DMS114 treated with DMSO at 0.1 percent for 48 hours (cell line): ENCODE results near the gene TBC1D10A.

ENCODE experiments used
- DNase-seq: peaks from one replicate; lab custom pipeline; 2025; ENCODE audit not compliant: unreplicated experiment; lab: John Stamatoyannopoulos, UW

Gene TBC1D10A

GRCh38 chr22:30287648-30288418, 38.9 kb downstream of the TBC1D10A start:
- peak; percentile 53 for DNase-seq

DNA sequence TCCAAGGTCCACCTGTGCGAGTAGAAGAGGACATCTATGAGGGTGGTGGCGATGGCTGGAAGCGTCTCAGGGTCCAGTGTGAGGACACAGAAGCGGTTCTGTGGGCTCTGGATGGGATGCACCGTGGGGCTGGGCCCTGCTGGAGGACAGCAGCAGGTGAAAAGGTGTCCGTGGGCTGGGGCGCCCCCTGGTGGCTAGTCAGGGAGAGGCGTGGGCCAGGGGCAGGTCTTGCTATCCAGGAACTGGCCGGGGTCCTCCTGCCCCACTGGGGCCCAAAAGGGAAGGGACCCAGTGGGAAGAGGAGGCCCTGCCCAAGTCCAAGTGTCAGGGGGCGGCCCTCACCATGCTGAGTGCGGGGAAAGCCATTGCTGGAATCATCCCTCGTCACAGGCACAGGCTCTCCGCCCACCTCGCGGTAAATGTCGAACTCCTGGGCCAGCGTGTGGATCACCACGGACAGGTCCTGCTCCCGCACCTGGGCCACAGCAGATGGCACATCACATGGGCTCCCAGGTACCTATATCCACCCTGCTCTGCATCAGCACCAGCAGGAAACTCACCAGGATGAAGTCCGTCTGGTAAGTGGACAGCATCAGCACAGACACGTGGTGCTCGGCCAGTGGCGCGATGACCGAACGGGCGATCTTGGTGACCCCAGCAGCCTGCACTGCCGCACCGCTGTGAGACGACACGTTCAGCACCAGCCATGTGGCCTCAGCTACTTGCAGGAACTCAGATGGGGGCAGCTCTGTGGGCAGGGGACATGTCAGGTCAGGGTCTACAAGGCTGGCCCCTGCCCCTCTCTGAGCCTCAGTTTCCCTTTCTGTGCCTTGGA, 39.7 kb downstream of the TBC1D10A start:
- peak; percentile 5 for DNase-seq

DNA sequence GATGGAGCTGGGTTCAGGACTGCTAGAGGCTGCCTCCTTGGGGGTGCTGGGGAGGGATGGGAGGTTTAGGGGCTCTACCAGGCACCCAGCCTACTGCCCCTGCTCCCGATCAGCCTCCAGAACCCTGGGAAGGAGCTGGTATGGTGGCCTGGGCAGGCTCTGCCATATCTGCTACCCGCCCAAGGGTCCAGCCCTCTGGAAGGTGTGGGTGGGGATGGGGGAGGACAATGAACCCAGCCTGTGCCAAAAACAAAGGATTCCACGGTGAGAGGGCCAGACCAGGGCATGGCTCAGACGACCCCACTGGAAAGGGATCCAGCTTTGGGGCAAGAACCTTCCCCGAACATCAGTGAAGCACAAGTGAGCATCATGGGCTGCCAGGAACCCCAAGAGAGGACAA, 40.4 kb downstream of the TBC1D10A start:
- DNase-seq: no peak

GRCh38 chr22:30285846-30286200, 40.9 kb downstream of the TBC1D10A start:
- no peak for DNase-seq

DNA sequence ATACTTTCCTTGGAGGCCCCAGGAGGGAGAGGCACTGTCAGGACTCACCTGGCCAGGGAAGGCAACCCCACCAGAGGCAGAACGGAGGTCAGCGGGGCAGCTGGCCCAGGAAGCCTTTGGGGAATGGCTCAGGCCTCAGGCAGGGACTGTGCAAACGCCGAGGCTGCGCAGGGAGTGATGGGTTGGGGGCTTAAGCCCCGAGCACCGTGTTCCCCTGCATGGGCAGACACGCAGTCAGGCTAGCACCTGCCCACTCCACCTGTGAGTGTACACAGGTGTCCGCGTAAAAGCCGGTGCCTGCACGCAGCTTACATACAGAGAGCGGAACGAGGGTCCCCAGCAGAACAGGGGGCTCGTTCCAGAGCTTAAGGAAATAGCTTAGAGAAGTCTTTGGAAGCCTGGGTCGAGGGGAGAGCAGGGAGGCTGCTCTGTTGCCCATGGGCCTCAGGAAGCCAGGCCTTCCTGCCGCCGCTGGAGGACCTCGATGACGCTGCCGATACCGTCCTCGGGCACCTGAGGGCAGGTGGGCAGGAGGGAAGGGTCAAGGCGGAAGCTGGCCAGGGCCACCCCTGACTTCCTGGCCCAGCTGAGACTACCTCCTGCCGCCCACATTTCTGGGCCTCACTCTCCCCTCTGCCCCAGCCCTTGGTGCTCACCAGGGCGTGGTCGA, 41.4 kb downstream of the TBC1D10A start:
- no peak for DNase-seq

GRCh38 chr22:30284666-30285065, 42.1 kb downstream of the TBC1D10A start:
- DNase-seq: no peak

GRCh38 chr22:30284172-30284571, 42.6 kb downstream of the TBC1D10A start:
- DNase-seq: no peak

GRCh38 chr22:30283342-30283741, 43.4 kb downstream of the TBC1D10A start:
- no peak for DNase-seq

DNA sequence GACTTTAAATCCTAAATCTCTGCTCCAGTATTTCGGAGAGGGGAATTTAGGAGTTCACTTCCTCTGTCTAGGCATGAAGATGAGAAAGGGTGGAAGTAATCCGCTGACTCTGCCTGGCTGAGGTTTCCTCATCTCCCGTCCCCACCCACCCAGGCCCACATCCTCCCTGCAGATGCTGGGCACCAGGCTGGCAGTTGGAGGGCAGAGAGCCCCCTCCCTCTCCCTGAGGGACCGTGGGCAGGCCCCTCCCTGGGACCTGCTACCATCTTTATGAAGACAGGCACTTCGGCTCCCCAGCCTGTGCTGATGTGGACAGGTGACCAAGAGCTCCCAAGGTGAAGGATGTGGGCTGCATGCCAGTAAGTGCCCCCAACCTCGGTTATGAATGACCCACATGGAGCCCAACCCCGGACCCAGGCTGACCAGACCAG, 44.1 kb downstream of the TBC1D10A start:
- no peak for DNase-seq

- no peak for DNase-seq
Measured at GRCh38 chr22:30280505-30280904, 46.2 kb downstream of the TBC1D10A start.

GRCh38 chr22:30279932-30280331, 46.8 kb downstream of the TBC1D10A start:
- DNase-seq: no peak

- no peak for DNase-seq
Measured at GRCh38 chr22:30279046-30279788, 47.5 kb downstream of the TBC1D10A start.

GRCh38 chr22:30277547-30278344, 49.0 kb downstream of the TBC1D10A start:
- DNase-seq: no peak

GRCh38 chr22:30276039-30276438, 50.7 kb downstream of the TBC1D10A start:
- DNase-seq: no peak

- DNase-seq: no peak
Measured at GRCh38 chr22:30275625-30276024, 51.1 kb downstream of the TBC1D10A start.

- DNase-seq: no peak
Measured at GRCh38 chr22:30274437-30274812, 52.3 kb downstream of the TBC1D10A start.

GRCh38 chr22:30273711-30274436, 52.9 kb downstream of the TBC1D10A start:
- DNase-seq: no peak

DNA sequence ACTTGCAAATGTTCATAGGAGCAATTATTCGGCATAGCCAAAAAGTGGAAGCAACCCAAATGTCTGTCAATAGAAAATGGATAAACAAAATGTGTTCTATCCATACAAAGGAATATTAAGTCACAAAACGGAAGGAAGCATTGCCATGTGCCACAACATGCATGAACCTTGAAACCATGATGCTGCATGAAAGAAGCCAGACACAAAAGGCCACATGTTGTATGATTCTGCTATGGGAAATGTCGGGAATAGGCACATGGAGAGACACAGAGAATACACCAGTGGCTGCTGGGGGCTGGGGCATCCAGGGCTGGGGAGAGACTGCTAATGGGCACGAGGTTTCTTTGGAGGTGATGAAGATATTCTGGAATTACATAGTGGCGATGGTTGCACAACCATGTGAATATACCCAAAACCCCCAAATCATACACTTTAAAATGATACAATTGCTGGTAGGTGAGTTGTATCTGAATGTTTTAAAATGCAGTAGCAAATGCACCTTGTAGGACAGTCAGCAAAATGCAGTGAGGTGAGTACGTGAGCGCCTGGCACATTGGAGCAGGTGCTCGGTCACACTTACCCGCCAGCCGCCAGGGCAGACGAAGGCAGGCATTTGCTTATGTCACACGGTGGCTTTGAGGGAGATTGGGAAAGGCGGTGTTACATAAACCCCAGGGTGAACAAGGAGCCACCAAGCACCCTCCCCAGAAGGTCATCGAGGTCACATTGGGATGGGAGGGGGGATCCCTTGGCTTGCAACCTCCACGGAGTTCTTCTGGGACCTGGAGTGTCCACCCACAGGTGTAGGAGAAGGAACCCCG, 53.8 kb downstream of the TBC1D10A start:
- no peak for DNase-seq

DNA sequence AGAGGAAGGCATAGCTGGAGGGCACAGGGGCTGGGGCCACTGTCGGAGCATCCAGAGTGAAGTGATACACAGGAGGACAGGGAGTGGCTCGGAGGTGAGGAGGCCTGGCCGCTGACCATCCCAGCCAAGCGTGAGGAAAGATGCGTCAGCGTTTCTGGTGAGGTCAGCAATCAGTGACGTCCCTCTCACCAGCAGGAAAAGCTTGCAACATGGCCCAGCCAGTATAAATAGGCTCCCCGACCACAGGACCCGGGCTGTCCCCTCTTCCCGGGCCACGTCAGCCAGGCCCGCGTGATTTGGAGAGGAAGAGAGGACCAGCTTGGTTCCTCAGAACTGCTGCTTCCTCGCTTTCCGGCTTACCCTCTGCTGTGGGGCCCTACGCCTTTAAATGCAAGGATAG, 55.9 kb downstream of the TBC1D10A start:
- DNase-seq: no peak
